Measurements from ENCODE around the gene LSAMP. TPM values are rescaled to one million over a fixed set of nuclear protein-coding genes. Genes with fewer than 3 reads are reported as not detected.
A peak's percentile ranks its signal among the peaks of the same experiment; 100 is the strongest.

LSAMP gene
- total and polyA plus RNA-seq, 2 experiments from 2014 or later: 2.0 to 2.9 TPM

GRCh38 chr3:116140100-116140689 lies 305.1 kb downstream of the LSAMP start:
- Histone ChIP-seq H3K4me1 (ENCODE audit: insufficient read depth) (no peaks in the 10 kb centered on the region), H4K20me1 (replicated peaks; ENCODE audit: insufficient read depth) (no peaks in the 10 kb centered on the region), H3F3A (replicated peaks; ENCODE audit: low read depth) (no peaks in the 10 kb centered on the region), H3K27ac (ENCODE audit: low read depth) (no peak overlapping the region), H3K4me3 (no peak overlapping the region), H2AFZ (no peak overlapping the region), H3K79me2 (replicated peaks; ENCODE audit: insufficient read depth) (no peaks in the 10 kb centered on the region), H3K9me2 (ENCODE audit: insufficient read depth) (no peaks in the 10 kb centered on the region), H3K4me2 (no peak overlapping the region), H3K36me3 (ENCODE audit: insufficient read depth) (0 out of 2 replicates have a peak, but pooled peaks cover 2% of the 10 kb centered on the region), H3K27me3 (ENCODE audit: insufficient read depth) (no peaks in the 10 kb centered on the region)
- Mint-ChIP-seq H3K36me3 (ENCODE audit: low read depth) (peaks cover 6% of the 10 kb centered on the region), H3K27ac (no peak overlapping the region), H3K4me3 (no peak overlapping the region), H3K27me3 (ENCODE audit: insufficient read depth, low read depth, poor library complexity) (no peaks in the 10 kb centered on the region), H3K4me1 (peaks cover 4% of the 10 kb centered on the region; the same call in 1 of the 3 replicates), H3K9me3 (peaks cover 4% of the 10 kb centered on the region)
- DNase-seq (ENCODE audit: low spot score) (peak; percentile 53), ATAC-seq (no peak)
- TF ChIP-seq ZNF114 (CRISPR knock-in tag; IDR thresholded peaks at IDR 0.05) (no peak), CTCF (conservative IDR thresholded peaks at IDR 0.05; ENCODE audit: low read depth in 2 of 2) (peak; percentile 68 to 98)

- Histone ChIP-seq H3K4me1 (ENCODE audit: insufficient read depth) (no peaks in the 10 kb centered on the region), H3K27me3 (ENCODE audit: insufficient read depth) (no peaks in the 10 kb centered on the region), H4K20me1 (replicated peaks; ENCODE audit: insufficient read depth) (no peaks in the 10 kb centered on the region), H3K27ac (ENCODE audit: low read depth) (no peak overlapping the region), H3K79me2 (replicated peaks; ENCODE audit: insufficient read depth) (no peaks in the 10 kb centered on the region), H3K4me2 (no peak overlapping the region), H3K9me2 (ENCODE audit: insufficient read depth) (no peaks in the 10 kb centered on the region), H2AFZ (no peak overlapping the region), H3K36me3 (ENCODE audit: insufficient read depth) (no peaks in the 10 kb centered on the region), H3K4me3 (no peak overlapping the region), H3F3A (replicated peaks; ENCODE audit: low read depth) (no peaks in the 10 kb centered on the region)
- H3K27ac Mint-ChIP-seq: no peak overlapping the region
- H3K36me3 Mint-ChIP-seq (ENCODE audit: low read depth): peaks cover 2% of the 10 kb centered on the region; the same call in 2 of the 3 replicates
- H3K4me1 Mint-ChIP-seq: peaks cover 4% of the 10 kb centered on the region; the same call in 1 of the 3 replicates
- no peak overlapping the region for H3K4me3 Mint-ChIP-seq
- no peaks in the 10 kb centered on the region for H3K27me3 Mint-ChIP-seq (ENCODE audit: insufficient read depth, low read depth, poor library complexity)
- DNase-seq (ENCODE audit: low spot score) (no peak), ATAC-seq (no peak)
- TF ChIP-seq CTCF (conservative IDR thresholded peaks at IDR 0.05; ENCODE audit: low read depth in 2 of 2) (no peak), EZH2phosphoT487 (IDR thresholded peaks at IDR 0.05; ENCODE audit: unreplicated experiment) (no peak), ETS1 (IDR thresholded peaks at IDR 0.05) (no peak), STAT1 (IDR thresholded peaks at IDR 0.05; ENCODE audit: unreplicated experiment) (no peak)
- no peaks in the 10 kb centered on the region; the same call in 2 of the 3 replicates for H3K9me3 Mint-ChIP-seq
These were observed 305.6 kb downstream of the LSAMP start for GRCh38 chr3:116139641-116140040.
